GM21737 (cell line): ENCODE results near the gene PHAF1.

ENCODE experiments used
- ATAC-seq: cut with Tn5 transposase; IDR thresholded peaks from one replicate; pipeline ENCODE4 v1.9.1; 2021; ENCODE audit warnings: mild to moderate bottlenecking, moderate library complexity; ENCODE audit not compliant: unreplicated experiment

The PHAF1 gene

DNA sequence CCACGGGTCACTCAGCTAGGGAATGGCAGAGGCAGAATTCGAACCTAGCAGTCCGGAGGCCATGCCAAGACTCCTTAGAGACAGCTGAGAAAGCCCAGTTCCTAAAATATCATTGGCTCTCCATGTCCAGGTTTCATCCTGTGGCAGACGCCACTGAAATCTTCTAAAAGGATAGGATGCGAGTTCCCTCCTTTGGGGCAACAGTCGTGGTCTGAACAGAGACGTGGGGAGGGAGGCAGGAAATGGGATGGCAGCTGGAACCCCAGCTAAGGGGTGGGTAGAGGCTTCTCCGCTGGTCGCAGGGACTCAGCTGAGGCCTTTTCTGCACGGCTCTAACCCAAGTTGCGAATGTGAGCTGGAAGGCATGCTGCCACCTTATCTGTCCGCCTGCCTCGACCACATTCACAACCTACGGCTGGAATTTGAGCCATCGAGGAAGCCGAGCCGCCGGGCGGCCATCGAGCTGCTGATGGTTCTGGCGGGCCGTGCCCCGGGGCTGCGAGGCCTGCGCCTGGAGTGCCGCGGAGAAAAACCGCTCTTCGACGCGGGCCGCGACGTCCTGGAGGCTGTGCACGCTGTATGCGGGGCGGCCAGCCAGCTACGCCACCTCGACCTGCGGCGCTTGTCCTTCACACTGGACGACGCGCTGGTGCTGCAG, 52.9 kb downstream of the PHAF1 start:
- no peak for ATAC-seq

- ATAC-seq: no peak
Measured at GRCh38 chr16:67163164-67163998, 53.6 kb downstream of the PHAF1 start.

DNA sequence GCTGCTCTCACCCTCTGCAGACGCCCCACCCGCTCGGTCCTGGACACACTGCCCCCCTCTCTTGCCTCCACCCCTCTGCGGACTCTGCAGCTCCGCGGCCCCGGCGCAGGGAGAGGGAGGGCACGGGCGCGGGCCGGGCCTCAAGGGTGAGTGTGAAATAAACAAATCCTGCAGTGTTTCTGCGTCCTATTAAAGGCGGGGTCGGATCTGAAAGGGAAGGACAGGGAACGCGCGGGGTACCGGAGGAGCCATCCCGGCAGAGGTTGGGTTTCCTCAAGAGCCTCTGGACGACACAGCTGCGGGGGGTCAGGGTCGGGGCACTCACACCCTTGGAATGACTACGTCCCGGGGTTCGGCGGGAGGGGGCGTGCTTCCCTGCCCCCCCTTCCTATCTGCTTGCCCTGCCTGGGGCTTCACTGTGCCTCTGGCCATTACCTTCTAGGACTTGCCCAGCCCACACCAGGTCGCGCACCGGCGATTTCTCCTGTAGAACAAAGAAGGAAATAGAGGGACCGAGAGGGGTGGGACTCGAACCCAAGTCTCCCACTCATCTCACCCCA, 54.3 kb downstream of the PHAF1 start:
- ATAC-seq: no peak

- no peak for ATAC-seq
Measured at GRCh38 chr16:67164599-67165061, 54.9 kb downstream of the PHAF1 start, which contains the start of gene HSF4. Gene HSF4 (plus strand): TSS chr16:67164745. CDS start chr16:67164812, 67 bp downstream.

DNA sequence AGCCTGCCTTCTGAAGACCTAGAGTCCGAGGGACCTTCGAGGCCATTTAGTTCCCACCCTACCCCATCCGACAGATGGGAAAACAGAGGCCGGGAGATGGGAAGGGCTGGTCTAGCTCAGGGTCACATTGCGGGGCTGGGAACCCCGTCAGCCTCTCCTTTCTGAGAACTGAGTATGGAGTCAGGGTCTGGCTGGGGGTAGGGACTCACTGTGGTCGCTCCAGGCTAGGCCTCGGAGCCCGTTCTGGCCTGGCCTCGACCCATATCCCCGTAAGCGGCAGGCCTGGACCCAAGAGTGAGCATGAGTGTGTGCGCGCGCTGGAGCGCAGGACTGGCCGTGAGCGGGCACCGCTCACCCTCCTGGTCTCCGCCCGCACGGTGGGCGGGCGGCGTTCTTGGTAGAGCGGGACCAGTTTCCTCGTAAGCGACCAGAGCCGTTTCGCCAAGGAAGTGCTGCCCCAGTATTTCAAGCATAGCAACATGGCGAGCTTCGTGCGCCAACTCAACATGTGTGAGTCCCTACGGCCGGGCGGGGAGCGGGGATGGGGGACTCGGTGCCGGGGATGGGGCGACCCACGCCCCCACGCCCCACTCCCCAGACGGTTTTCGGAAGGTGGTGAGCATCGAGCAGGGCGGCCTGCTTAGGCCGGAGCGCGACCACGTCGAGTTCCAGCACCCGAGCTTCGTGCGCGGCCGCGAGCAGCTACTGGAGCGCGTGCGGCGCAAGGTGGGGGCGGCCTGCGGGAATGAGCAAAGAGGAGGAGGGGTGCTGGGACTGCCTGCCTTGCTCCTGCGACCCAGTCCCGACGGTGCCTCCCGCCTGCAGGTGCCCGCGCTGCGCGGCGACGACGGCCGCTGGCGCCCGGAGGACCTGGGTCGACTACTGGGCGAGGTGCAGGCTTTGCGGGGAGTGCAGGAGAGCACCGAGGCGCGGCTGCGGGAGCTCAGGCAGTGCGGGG, 55.7 kb downstream of the PHAF1 start:
- no peak for ATAC-seq

DNA sequence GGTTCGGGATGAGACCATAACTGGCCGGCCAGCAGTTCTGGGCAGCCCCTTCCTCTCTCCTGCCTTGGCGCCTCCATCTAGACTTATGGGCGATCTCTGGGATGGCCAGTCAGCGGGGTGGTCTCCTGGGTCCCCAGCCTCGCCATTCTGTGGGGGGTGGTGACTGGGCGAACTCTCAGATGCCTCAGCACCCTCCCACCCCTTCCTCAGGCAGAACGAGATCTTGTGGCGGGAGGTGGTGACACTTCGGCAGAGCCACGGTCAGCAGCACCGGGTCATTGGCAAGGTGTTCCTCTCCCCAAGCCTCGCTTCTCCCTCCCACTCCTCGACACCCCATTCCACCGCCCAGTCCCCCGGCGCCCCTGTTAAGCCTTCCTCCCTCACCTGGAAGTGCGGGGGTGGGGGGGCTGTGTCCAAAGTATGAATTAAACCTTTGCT, 56.4 kb downstream of the PHAF1 start:
- no peak for ATAC-seq

- no peak for ATAC-seq
Measured at GRCh38 chr16:67166598-67167168, 56.9 kb downstream of the PHAF1 start.

DNA sequence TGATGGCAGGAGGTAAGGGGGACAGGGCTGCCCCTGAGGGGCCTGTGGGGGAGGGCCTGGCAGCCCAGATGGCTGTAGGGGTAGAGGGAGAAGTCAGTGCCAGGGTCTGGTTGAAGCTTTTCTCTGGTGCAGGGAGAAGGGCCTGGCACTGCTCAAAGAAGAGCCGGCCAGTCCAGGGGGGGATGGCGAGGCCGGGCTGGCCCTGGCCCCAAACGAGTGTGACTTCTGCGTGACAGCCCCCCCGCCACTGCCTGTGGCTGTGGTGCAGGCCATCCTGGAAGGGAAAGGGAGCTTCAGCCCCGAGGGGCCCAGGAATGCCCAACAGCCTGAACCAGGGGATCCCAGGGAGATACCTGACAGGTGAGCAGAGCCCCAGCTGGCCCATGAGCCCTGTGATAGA, 57.8 kb downstream of the PHAF1 start:
- ATAC-seq: no peak

DNA sequence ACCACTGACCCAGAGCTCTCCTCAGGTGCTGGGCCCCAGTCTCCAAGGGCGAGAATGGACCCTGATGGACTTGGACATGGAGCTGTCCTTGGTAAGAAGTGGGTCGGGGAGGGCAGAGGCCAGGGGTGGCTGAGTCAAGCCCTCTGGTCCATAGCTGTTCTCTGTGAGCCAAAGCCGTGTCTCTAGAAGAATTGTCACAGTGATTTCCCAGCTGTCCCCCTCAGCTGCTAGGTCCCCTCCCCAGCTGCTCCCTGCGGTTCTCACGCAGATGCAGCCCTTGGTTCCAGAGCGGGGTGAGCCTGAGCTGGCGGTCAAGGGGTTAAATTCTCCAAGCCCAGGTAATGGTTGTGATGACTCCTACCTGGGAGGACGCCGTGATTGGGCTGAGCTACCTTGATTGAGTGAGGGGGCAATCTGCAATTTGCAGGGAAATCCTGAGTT, 59.3 kb downstream of the PHAF1 start:
- no peak for ATAC-seq

DNA sequence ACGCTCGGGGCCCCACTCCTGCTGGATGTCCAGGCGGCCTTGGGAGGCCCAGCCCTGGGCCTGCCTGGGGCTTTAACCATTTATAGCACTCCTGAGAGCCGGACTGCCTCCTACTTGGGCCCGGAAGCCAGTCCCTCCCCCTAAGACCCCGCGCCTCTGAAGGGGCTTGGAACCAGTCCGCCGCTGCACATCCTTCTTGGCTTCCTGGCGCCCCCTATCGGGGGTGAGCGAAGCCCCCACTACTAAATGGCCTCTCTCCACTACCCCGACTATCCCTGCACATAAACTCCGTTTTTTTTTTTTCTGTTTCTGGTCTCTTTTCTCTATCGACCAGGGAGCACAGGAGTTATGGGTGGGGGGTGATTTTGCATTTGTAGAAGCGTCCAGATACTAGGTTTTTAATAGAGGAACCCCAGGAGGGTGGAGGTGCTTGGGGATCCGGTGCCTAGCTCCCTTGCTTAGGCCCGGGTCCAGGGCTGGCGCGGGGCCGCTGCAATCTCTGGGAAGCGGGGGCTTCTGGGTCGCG, 60.0 kb downstream of the PHAF1 start:
- ATAC-seq: no peak

DNA sequence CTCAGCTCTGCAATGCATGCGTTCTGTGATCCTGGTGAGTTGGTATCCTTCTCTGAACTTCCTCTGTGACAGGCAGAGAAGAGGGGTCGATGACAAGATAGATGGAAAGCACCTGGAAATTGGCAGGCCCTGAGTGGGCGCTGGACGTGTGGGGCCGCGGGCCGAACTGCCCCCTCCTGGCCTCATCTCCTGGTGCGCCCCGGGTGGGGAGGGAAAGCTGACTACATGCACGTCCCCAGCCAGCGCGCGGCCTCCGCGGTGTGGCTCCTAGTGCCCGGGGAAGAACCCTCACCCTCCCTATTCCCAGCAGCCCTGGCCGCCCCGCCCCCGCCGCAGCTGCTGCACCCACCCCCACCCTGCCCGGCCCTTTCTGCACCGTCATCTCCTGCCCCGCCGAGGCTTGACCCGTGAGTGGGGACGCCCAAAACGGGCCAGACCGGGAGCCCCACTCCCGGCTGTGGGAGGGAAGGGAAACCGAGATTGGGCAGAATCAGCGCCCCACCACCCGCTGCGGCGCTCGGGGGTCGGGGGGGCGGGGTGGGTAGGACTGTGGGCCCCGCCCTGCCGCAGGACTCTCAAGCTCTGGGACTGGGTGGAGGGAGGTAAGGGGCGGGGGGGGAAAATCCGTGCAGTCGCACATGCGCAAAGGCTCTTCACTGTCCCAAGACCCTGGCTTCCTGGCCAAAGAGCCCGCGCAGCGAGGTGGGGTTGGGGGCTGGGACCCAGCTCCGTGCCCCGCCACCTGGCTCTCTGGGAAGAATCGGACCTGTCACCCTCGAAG, 60.6 kb downstream of the PHAF1 start, which contains the start of gene NOL3:
TSS of gene NOL3 (plus strand) at position 371 of the 781 bp plus-strand sequence.
- peak; percentile 49 for ATAC-seq

DNA sequence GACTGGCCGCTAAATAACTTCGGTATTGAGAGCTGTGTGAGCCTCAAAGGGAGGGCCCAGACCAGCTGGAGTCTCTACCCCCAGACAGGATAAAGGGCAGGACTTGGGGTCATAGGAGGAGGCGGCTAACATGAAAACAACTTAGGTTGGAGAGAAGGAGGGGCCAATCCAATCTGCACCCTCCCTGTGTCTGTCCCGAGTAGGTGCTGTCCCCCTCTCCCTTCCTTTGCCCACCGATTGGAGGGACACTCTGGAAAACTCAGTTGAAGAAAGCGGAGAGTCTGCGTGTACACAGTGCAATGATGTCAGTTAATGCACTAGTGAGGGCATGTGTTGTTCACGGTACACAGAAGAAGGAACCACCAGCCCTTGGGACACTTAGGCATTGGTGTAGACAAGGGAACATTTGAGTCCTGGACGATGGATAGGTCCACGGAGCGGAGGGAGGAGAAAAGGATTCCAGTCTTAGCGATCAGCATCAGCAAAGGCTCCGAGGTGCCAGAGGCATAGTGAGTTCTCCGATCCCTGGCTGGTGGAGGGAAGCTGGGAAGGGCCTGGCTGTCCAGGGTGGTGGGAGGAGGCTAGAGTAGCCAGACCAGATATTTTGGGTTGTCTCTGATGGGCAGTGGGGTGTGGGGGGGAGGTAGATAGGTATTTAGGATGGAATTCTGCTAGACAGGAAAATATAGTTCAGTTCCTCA, 61.4 kb downstream of the PHAF1 start:
- peak; percentile 2 for ATAC-seq

- no peak for ATAC-seq
Measured at GRCh38 chr16:67173323-67173722, 63.6 kb downstream of the PHAF1 start.

DNA sequence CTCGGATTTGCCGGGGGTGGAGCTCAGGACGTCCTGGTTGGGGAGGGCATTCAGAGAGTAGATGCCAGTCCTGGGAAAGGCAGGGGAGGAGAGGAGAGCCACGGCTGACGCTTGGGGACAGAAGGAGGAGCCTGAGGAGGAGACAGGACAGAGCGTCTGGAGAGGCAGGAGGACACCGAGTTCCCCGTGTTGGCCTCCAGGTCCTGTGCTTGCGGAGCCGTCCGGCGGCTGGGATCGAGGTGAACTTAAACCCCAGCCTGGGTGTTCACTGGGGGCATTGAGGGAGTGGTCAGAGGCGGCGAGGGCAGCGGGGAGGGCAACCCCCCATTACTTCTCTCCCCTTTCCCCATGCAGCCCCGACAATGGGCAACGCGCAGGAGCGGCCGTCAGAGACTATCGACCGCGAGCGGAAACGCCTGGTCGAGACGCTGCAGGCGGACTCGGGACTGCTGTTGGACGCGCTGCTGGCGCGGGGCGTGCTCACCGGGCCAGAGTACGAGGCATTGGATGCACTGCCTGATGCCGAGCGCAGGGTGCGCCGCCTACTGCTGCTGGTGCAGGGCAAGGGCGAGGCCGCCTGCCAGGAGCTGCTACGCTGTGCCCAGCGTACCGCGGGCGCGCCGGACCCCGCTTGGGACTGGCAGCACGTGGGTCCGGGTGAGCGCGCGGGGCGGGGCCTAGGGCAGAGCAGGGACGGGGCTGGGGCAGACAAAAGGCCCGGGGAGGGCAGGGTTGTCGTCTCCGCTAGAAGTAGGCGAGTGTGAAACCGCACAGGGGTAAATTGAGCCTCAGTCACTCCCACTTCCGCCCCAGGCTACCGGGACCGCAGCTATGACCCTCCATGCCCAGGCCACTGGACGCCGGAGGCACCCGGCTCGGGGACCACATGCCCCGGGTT, 64.3 kb downstream of the PHAF1 start:
- peak; percentile 33 for ATAC-seq

- no peak for ATAC-seq
Measured at GRCh38 chr16:67174706-67175231, 65.0 kb downstream of the PHAF1 start.

- ATAC-seq: no peak
Measured at GRCh38 chr16:67176662-67177061, 66.9 kb downstream of the PHAF1 start.
